K562 (cell line): ENCODE measurements around the gene MMP23B. TPM values are rescaled to one million over a fixed set of nuclear protein-coding genes. Genes with fewer than 3 reads are reported as not detected.

Source experiments
- ARID1B ChIP-seq: fragments of 450-650 bp; IDR thresholded peaks from 2 replicates; pipeline ENCODE4 v1.6.1; 2016; ENCODE audit warnings: antibody characterized with exemption, mild to moderate bottlenecking, inconsistent platforms
- ARID3B ChIP-seq: fragments of 250-450 bp; sonication (Bioruptor Pico); IDR thresholded peaks from 2 replicates; pipeline ENCODE4 v1.4.0; 2020; ENCODE audit warnings: borderline replicate concordance
- ATF3 ChIP-seq, 2 experiments: fragments of 450-650 bp in 1 of 2; sonication (generic) in 1 of 2; formaldehyde crosslinking in 1 of 2; IDR thresholded peaks in 1 of 2; conservative IDR thresholded peaks in 1 of 2; 2 replicates each; pipeline versions ENCODE4 v1.6.1 to v1.8.1; 2016 to 2023; ENCODE audit warnings: mild to moderate bottlenecking in 2 of 2, moderate library complexity in 2 of 2, inconsistent platforms in 1 of 2, missing genetic modification reagents in 1 of 2
- CBFA2T3 ChIP-seq: fragments of 450-650 bp; IDR thresholded peaks from 2 replicates; pipeline ENCODE4 v1.6.1; 2017
- CREM ChIP-seq: IDR thresholded peaks from 2 replicates; pipeline ENCODE4 v1.6.1; 2014; ENCODE audit warnings: antibody characterized with exemption, low read depth
- DIDO1 ChIP-seq: fragments of 450-650 bp; IDR thresholded peaks from 2 replicates; pipeline ENCODE4 v1.6.1; 2016; ENCODE audit warnings: low read depth, missing biosample characterization, missing genetic modification characterization
- DPF2 ChIP-seq: fragments of 450-650 bp; IDR thresholded peaks from 2 replicates; pipeline ENCODE4 v1.6.1; 2016
- EGR1 ChIP-seq: fragments of 450-650 bp; conservative IDR thresholded peaks from 2 replicates; pipeline ENCODE4 v1.6.1; 2017; ENCODE audit warnings: mild to moderate bottlenecking
- EHMT2 ChIP-seq: fragments of 450-650 bp; IDR thresholded peaks from 2 replicates; pipeline ENCODE4 v1.6.1; 2018; ENCODE audit warnings: antibody characterized with exemption
- FOXP1 ChIP-seq: sonication (generic); formaldehyde crosslinking; IDR thresholded peaks from 2 replicates; pipeline ENCODE4 v1.8.0; 2022; ENCODE audit warnings: mild to moderate bottlenecking, missing genetic modification reagents
- HMBOX1 ChIP-seq: sonication (generic); IDR thresholded peaks from 2 replicates; pipeline ENCODE4 v1.6.1; 2016
- MTA1 ChIP-seq: fragments of 450-650 bp; IDR thresholded peaks from 2 replicates; pipeline ENCODE4 v1.6.1; 2017; ENCODE audit warnings: borderline replicate concordance
- SMAD1 ChIP-seq: fragments of 150-350 bp; IDR thresholded peaks from 2 replicates; pipeline ENCODE4 v1.6.1; 2014; ENCODE audit warnings: low read length, low read depth; ENCODE audit not compliant: partially characterized antibody
- TBP ChIP-seq: optimal IDR thresholded peaks from 2 replicates; pipeline ENCODE3; 2011; ENCODE audit warnings: low read depth, low read length, improper control_type of control experiment
- U2AF1 ChIP-seq: fragments of 200-400 bp; formaldehyde crosslinking; optimal IDR thresholded peaks from 2 replicates; pipeline ENCODE3; 2017; ENCODE audit warnings: mild to moderate bottlenecking, low read depth, low read length, moderate library complexity
- ZBTB26 ChIP-seq: fragments of 450-650 bp; formaldehyde crosslinking; IDR thresholded peaks from 2 replicates; pipeline ENCODE4 v1.4.0; 2022; ENCODE audit warnings: missing genetic modification characterization
- ZFP30 ChIP-seq: fragments of 250-450 bp; sonication (Bioruptor Pico); IDR thresholded peaks from 2 replicates; pipeline ENCODE4 v1.8.0; 2022; ENCODE audit warnings: moderate library complexity, mild to moderate bottlenecking, inconsistent platforms, borderline replicate concordance
- ZNF24 ChIP-seq: fragments of 450-650 bp; IDR thresholded peaks from 2 replicates; pipeline ENCODE4 v1.6.1; 2016
- ZNF277 ChIP-seq: fragments of 250-450 bp; sonication (Bioruptor Pico); IDR thresholded peaks from 2 replicates; pipeline ENCODE4 v1.8.0; 2022; ENCODE audit warnings: inconsistent platforms, mild to moderate bottlenecking, moderate library complexity, borderline replicate concordance
- ZNF436 ChIP-seq: fragments of 250-450, 450-650 bp; sonication (Bioruptor Pico); formaldehyde crosslinking; IDR thresholded peaks from 2 replicates; pipeline ENCODE4 v1.7.0; 2020; ENCODE audit warnings: mild to moderate bottlenecking
- ZNF511 ChIP-seq: sonication (generic); formaldehyde crosslinking; IDR thresholded peaks from 2 replicates; pipeline ENCODE4 v1.8.0; 2022; ENCODE audit warnings: mild to moderate bottlenecking, missing genetic modification reagents
- ZNF589 ChIP-seq: fragments of 200-800 bp; sonication (Bioruptor generic); IDR thresholded peaks from 2 replicates; pipeline ENCODE4 v1.6.1; 2016; ENCODE audit warnings: low read depth, missing genetic modification characterization, missing compliant biosample characterization
- polyA plus RNA-seq, 8 experiments: library from polyadenylated mRNA; depleted of rRNA in 4 of 8; stranded (reverse) in 5 of 8; unstranded in 3 of 8; fragments of >200 nt; fragmentation: Nextera tagmentation in 2 of 8; fragmentation: Illumina TruSeq in 1 of 8; extraction: Ambion mirVana in 2 of 8; extraction: Trizol in 1 of 8; gene quantifications; 2 replicates each; pipeline versions ENCODE4 v1.2.1 to v1.2.3, GENCODE V29; 2011 to 2014; ENCODE audit warnings: inconsistent platforms in 1 of 8, missing spikeins in 1 of 8
- total RNA-seq, 7 experiments: library from RNA; depleted of rRNA in 6 of 7; stranded (reverse); fragments of >200 nt in 6 of 7; fragmentation: Illumina TruSeq in 2 of 7; extraction: Trizol in 2 of 7; gene quantifications; 2 replicates each; pipeline versions ENCODE4 v1.2.1 to v1.2.3, GENCODE V29; 2011 to 2021; ENCODE audit warnings: low replicate concordance in 1 of 7

Gene MMP23B
- total and polyA plus RNA-seq, 9 of the 15 experiments (the other 6 are each of a cell fraction or from before 2014, with no cell fraction given): 0.28 to 1.2 (median 0.41) TPM; not detected in 5

GRCh38 chr1:1615256-1616044 lies 16.5 kb upstream of the MMP23B start, which contains the start of gene MIB2 (continued):
- TF ChIP-seq ZNF277 (CRISPR knock-in tag) (no peak), CREM (peak; percentile 100), ZFP30 (no peak), ZBTB26 (CRISPR knock-in tag) (no peak), ZNF589 (CRISPR knock-in tag) (no peak), ARID1B (peak; percentile 15; the same call in 1 of the 2 replicates), EGR1 (peak; percentile 100), FOXP1 (CRISPR knock-in tag) (peak; percentile 86), TBP (peak; percentile 77), ZNF24 (peak; percentile 69; the same call in 1 of the 2 replicates), MTA1 (peak; percentile 99), EHMT2 (no peak), ARID3B (CRISPR knock-in tag) (peak; percentile 71; the same call in 1 of the 2 replicates), ZNF511 (CRISPR knock-in tag) (peak; percentile 61; the same call in 1 of the 2 replicates), DIDO1 (no peak), ZNF436 (CRISPR knock-in tag) (no peak), SMAD1 (no peak), U2AF1 (peak; percentile 60), HMBOX1 (no peak), ATF3 (IDR thresholded peaks at IDR 0.05) (no peak), ATF3 (CRISPR knock-in tag; conservative IDR thresholded peaks at IDR 0.05) (peak; percentile 55; the same call in 1 of the 2 replicates), CBFA2T3 (peak; percentile 15; the same call in 1 of the 2 replicates), DPF2 (no peak; the same call in 1 of the 2 replicates)
